GM12878 (cell line): ENCODE results near the gene BICRA. TPM values are rescaled to one million over a fixed set of nuclear protein-coding genes. Genes with fewer than 3 reads are reported as not detected.

Source experiments
- ATAC-seq: fragments of 200-7000 bp; cut with Tn5 transposase; 3 replicates; pipeline ENCODE4 v1.9.1; 2020; ENCODE audit warnings: mild to moderate bottlenecking, moderate library complexity
- BruUV-seq: library from RNA; stranded (reverse); fragments of 400-500 nt; replicated peaks from 2 replicates; lab custom pipeline; 2021; lab: Mats Ljungman, UMichigan
- CTCF ChIA-PET: fragments of 300-600 bp; sonication (Branson Sonifier 250); formaldehyde crosslinking; extraction: SDS; loops from one replicate; lab custom pipeline; 2021; ENCODE audit warnings: inconsistent platforms; lab: Yijun Ruan, JAX
- POLR2A ChIA-PET: fragments of 350-600 bp; formaldehyde crosslinking; extraction: SDS; loops from one replicate; lab custom pipeline; 2021; ENCODE audit warnings: inconsistent platforms; lab: Charles Lee
- RAD21 ChIA-PET: fragments of 300-600 bp; sonication (Branson Sonifier 250); formaldehyde crosslinking; loops from one replicate; lab custom pipeline; 2023; ENCODE audit warnings: antibody characterized with exemption; ENCODE audit not compliant: unreplicated experiment; lab: Charles Lee
- SMC1A ChIA-PET: fragments of 300-600 bp; sonication (Branson Sonifier 250); formaldehyde crosslinking; loops from one replicate; lab custom pipeline; 2023; ENCODE audit not compliant: unreplicated experiment, uncharacterized antibody; lab: Charles Lee
- DNase-seq: peaks from one replicate; pipeline ENCODE4 v3.0.0-alpha.2; 2011; ENCODE audit warnings: low read depth, low spot score
- FAIRE-seq: peaks from 3 replicates; lab custom pipeline; 2011; peaks lifted over from hg19 to GRCh38; lab: Jason Lieb, UNC
- H2AFZ ChIP-seq: 2 replicates; pipeline ENCODE4 v1.6.0; 2011; ENCODE audit warnings: low read depth, low read length, control low read depth; ENCODE audit not compliant: control insufficient read depth
- H3K27ac ChIP-seq: 2 replicates; pipeline ENCODE4 v1.5.1; 2011; ENCODE audit warnings: control low read depth; ENCODE audit not compliant: control insufficient read depth, insufficient read depth
- H3K27me3 ChIP-seq, 2 experiments: replicated peaks in 1 of 2; 2 replicates each; pipeline versions ENCODE4 v1.6.0 to v1.6.1; 2011; ENCODE audit warnings: low read length in 1 of 2; ENCODE audit not compliant: control insufficient read depth in 2 of 2, insufficient read depth in 2 of 2
- H3K36me3 ChIP-seq, 2 experiments: 2 replicates each; pipeline ENCODE4 v1.5.1; 2011; ENCODE audit warnings: low read length in 1 of 2; ENCODE audit not compliant: control insufficient read depth in 2 of 2, insufficient read depth in 2 of 2
- H3K4me1 ChIP-seq: 2 replicates; pipeline ENCODE4 v1.6.1; 2011; ENCODE audit warnings: mild to moderate bottlenecking, low read length, moderate library complexity, mixed read lengths; ENCODE audit not compliant: control insufficient read depth, insufficient read depth
- H3K4me2 ChIP-seq: 2 replicates; pipeline ENCODE4 v1.6.0; 2011; ENCODE audit warnings: control low read depth; ENCODE audit not compliant: control insufficient read depth, insufficient read depth
- H3K4me3 ChIP-seq: fragments of 200-600 bp; sonication (generic); 2 replicates; pipeline ENCODE4 v1.5.1; 2016
- H3K79me2 ChIP-seq: 2 replicates; pipeline ENCODE4 v1.6.0; 2011; ENCODE audit warnings: low read length; ENCODE audit not compliant: control insufficient read depth, insufficient read depth
- H3K9ac ChIP-seq: 2 replicates; pipeline ENCODE4 v1.8.0; 2011; ENCODE audit warnings: low read length, control low read depth, mixed read lengths; ENCODE audit not compliant: control insufficient read depth, insufficient read depth
- H3K9me3 ChIP-seq: replicated peaks from 3 replicates; pipeline ENCODE4 v1.5.1; 2011; ENCODE audit warnings: mild to moderate bottlenecking, low read length; ENCODE audit not compliant: control insufficient read depth, insufficient read depth
- H4K20me1 ChIP-seq: 2 replicates; pipeline ENCODE4 v1.6.0; 2011; ENCODE audit not compliant: control insufficient read depth, insufficient read depth
- CHD1 ChIP-seq: IDR thresholded peaks from 2 replicates; pipeline ENCODE4 v1.6.1; 2012; ENCODE audit warnings: low read depth, low read length, improper control_type of control experiment
- EP300 ChIP-seq, 2 experiments: fragments of 150-350 bp in 1 of 2; IDR thresholded peaks; 2 replicates each; pipeline ENCODE4 v1.6.1; 2011 to 2012; ENCODE audit warnings: low read depth in 2 of 2, low read length in 2 of 2, borderline replicate concordance in 1 of 2, improper control_type of control experiment in 1 of 2, inconsistent platforms in 1 of 2; ENCODE audit not compliant: control insufficient read depth in 1 of 2
- MEF2A ChIP-seq: IDR thresholded peaks from 2 replicates; pipeline ENCODE4 v1.6.1; 2011; ENCODE audit warnings: low read depth, mild to moderate bottlenecking, low read length, moderate library complexity; ENCODE audit not compliant: insufficient read depth
- MYC ChIP-seq: IDR thresholded peaks from 2 replicates; pipeline ENCODE4 v1.6.1; 2011; ENCODE audit warnings: mild to moderate bottlenecking, low read length, moderate library complexity, inconsistent platforms; ENCODE audit not compliant: insufficient read depth, insufficient replicate concordance, insufficient read length, severe bottlenecking
- POU2F2 ChIP-seq: IDR thresholded peaks from 3 replicates; pipeline ENCODE4 v1.6.1; 2011; ENCODE audit warnings: low read depth, mild to moderate bottlenecking, low read length, borderline replicate concordance
- SREBF1 ChIP-seq: IDR thresholded peaks from 2 replicates; pipeline ENCODE4 v1.6.1; 2012; ENCODE audit warnings: mild to moderate bottlenecking, low read length
- STAT1 ChIP-seq: fragments of 450-650 bp; conservative IDR thresholded peaks from 2 replicates; pipeline ENCODE4 v1.6.1; 2014; ENCODE audit warnings: antibody characterized with exemption, mild to moderate bottlenecking
- TARDBP ChIP-seq: IDR thresholded peaks from 2 replicates; pipeline ENCODE4 v1.6.1; 2016; ENCODE audit warnings: borderline replicate concordance
- YY1 ChIP-seq: IDR thresholded peaks from 2 replicates; pipeline ENCODE4 v1.6.1; 2011; ENCODE audit warnings: low read depth, mild to moderate bottlenecking, low read length
- WGBS: methylation state at CpG from one replicate; pipeline ENCODE4 v1.1.6; 2016; ENCODE audit warnings: low lambda C conversion rate; ENCODE audit not compliant: insufficient replicate concordance, insufficient coverage; ENCODE audit errors: missing lambda C conversion rate; 5-methylcytosine and 5-hydroxymethylcytosine counted together
- in situ Hi-C: fragments of 300-500 bp; cut with MboI; formaldehyde crosslinking; loops from 9 replicates; pipeline ENCODE4 v1.14.3; 2018; ENCODE audit warnings: mixed read lengths
- intact Hi-C: fragments of 100-400 bp; cut with micrococcal nuclease; formaldehyde crosslinking; loops from one replicate; pipeline ENCODE4 v1.14.2; 2022; ENCODE audit not compliant: unreplicated experiment
- polyA plus RNA-seq, 11 experiments: library from polyadenylated mRNA; depleted of rRNA in 4 of 11; unstranded in 6 of 11; stranded (reverse) in 5 of 11; fragments of >200 nt; fragmentation: Nextera tagmentation in 4 of 11; fragmentation: Illumina TruSeq in 1 of 11; extraction: Ambion mirVana in 4 of 11; extraction: Trizol in 1 of 11; gene quantifications; 1 replicate in 1 of 11; 2 replicates in 10 of 11; pipeline versions ENCODE4 v1.2.1 to v1.2.3, GENCODE V29; 2011 to 2016; ENCODE audit warnings: inconsistent platforms in 2 of 11, missing spikeins in 2 of 11, low read depth in 1 of 11
- total RNA-seq, 4 experiments: library from RNA; depleted of rRNA in 3 of 4; stranded (reverse); fragments of >200 nt in 3 of 4; fragmentation: Illumina TruSeq in 1 of 4; extraction: Trizol in 1 of 4; gene quantifications; 2 replicates each; pipeline versions ENCODE4 v1.2.1 to v1.2.3, GENCODE V29; 2013 to 2021
- TF ChIP-seq, protein P1 (sequence below): fragments of 450-650 bp; IDR thresholded peaks from 2 replicates; pipeline ENCODE4 v1.6.1; 2018; ENCODE audit warnings: mild to moderate bottlenecking, low read depth, moderate library complexity; ENCODE audit not compliant: partially characterized antibody
- TF ChIP-seq, protein P2 (sequence below): fragments of 450-650 bp; formaldehyde crosslinking; IDR thresholded peaks from 2 replicates; pipeline ENCODE4 v1.5.0; 2022; ENCODE audit warnings: mild to moderate bottlenecking, missing genetic modification characterization

The BICRA gene
- total and polyA plus RNA-seq, 10 of the 15 experiments (the other 5 are each of a cell fraction or from before 2014, with no cell fraction given), result 0.11 to 15.3 (median 1.3) TPM

DNA sequence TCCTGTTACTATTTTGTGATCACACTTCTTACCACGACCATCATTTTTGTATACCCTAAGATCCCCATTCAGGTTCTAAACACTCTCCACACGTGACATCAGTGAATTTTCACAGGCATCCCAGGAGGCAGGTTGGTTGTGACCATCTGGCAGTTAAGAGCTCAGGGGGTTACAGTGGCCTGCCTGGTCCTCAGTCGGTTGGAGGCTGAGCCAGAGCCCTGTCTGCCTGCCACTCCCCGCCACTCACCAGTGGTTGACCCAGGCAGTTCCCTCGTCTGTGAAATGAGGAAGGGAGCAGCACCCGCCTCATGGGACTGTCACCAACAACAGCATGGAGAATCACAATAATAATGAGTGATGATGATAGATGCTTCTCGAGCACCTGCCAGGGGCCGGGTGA is 67.9 kb downstream of the BICRA start:
- DNase-seq, result no peak
- Histone ChIP-seq H4K20me1 (no peaks in the 10 kb centered on the region), H3K4me1 (no peaks in the 10 kb centered on the region), H3K36me3 (peaks cover 0 to 13% of the 10 kb centered on the region in 2 experiments; a peak in 2 of 4 replicates), H2AFZ (no peak overlapping the region), H3K27me3 (no peaks in the 10 kb centered on the region), H3K9me3 (no peaks in the 10 kb centered on the region), H3K4me3 (no peak overlapping the region), H3K4me2 (no peak overlapping the region), H3K27ac (no peak overlapping the region), H3K79me2 (no peaks in the 10 kb centered on the region), H3K9ac (no peak overlapping the region)
- CTCF ChIA-PET, result no interaction called here
- no peak for FAIRE-seq
- no peak for ATAC-seq
- POLR2A ChIA-PET, result no interaction called here
- in situ Hi-C loops (no loop called here), intact Hi-C loops (no loop called here)
- BruUV-seq, result no TSS peak
- TF ChIP-seq CHD1 (no peak), STAT1 (no peak), YY1 (no peak), SREBF1 (no peak), POU2F2 (no peak), EP300 (IDR thresholded peaks at IDR 0.05; ENCODE audit: borderline replicate concordance in 1 of 2, control insufficient read depth in 1 of 2, low read depth in 2 of 2, low read length in 2 of 2) (no peak), MEF2A (no peak), TARDBP (no peak), MYC (no peak)
- TF ChIP-seq, protein P1, sequence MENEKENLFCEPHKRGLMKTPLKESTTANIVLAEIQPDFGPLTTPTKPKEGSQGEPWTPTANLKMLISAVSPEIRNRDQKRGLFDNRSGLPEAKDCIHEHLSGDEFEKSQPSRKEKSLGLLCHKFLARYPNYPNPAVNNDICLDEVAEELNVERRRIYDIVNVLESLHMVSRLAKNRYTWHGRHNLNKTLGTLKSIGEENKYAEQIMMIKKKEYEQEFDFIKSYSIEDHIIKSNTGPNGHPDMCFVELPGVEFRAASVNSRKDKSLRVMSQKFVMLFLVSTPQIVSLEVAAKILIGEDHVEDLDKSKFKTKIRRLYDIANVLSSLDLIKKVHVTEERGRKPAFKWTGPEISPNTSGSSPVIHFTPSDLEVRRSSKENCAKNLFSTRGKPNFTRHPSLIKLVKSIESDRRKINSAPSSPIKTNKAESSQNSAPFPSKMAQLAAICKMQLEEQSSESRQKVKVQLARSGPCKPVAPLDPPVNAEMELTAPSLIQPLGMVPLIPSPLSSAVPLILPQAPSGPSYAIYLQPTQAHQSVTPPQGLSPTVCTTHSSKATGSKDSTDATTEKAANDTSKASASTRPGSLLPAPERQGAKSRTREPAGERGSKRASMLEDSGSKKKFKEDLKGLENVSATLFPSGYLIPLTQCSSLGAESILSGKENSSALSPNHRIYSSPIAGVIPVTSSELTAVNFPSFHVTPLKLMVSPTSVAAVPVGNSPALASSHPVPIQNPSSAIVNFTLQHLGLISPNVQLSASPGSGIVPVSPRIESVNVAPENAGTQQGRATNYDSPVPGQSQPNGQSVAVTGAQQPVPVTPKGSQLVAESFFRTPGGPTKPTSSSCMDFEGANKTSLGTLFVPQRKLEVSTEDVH, result no peak
- TF ChIP-seq, protein P2, sequence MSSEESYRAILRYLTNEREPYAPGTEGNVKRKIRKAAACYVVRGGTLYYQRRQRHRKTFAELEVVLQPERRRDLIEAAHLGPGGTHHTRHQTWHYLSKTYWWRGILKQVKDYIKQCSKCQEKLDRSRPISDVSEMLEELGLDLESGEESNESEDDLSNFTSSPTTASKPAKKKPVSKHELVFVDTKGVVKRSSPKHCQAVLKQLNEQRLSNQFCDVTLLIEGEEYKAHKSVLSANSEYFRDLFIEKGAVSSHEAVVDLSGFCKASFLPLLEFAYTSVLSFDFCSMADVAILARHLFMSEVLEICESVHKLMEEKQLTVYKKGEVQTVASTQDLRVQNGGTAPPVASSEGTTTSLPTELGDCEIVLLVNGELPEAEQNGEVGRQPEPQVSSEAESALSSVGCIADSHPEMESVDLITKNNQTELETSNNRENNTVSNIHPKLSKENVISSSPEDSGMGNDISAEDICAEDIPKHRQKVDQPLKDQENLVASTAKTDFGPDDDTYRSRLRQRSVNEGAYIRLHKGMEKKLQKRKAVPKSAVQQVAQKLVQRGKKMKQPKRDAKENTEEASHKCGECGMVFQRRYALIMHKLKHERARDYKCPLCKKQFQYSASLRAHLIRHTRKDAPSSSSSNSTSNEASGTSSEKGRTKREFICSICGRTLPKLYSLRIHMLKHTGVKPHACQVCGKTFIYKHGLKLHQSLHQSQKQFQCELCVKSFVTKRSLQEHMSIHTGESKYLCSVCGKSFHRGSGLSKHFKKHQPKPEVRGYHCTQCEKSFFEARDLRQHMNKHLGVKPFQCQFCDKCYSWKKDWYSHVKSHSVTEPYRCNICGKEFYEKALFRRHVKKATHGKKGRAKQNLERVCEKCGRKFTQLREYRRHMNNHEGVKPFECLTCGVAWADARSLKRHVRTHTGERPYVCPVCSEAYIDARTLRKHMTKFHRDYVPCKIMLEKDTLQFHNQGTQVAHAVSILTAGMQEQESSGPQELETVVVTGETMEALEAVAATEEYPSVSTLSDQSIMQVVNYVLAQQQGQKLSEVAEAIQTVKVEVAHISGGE, result no peak
- WGBS, result 78% methylated on average over 8 of the region's 8 CpGs
- SMC1A ChIA-PET, result no interaction called here
- RAD21 ChIA-PET, result interaction anchor here (0.8 kb wide), 1 partner anchor 10 kb away, joined by 3 read pairs; no protein-coding TSS in a partner anchor
